T-helper 22 cell (primary cell): ENCODE data around the gene RNF157.

ENCODE experiments used
- DNase-seq: peaks from one replicate; pipeline ENCODE4 v3.0.0-alpha.2; 2020; ENCODE audit warnings: low read depth

The RNF157 gene

GRCh38 chr17:76139801-76140660, 100.3 kb downstream of the RNF157 start:
- no peak for DNase-seq

DNA sequence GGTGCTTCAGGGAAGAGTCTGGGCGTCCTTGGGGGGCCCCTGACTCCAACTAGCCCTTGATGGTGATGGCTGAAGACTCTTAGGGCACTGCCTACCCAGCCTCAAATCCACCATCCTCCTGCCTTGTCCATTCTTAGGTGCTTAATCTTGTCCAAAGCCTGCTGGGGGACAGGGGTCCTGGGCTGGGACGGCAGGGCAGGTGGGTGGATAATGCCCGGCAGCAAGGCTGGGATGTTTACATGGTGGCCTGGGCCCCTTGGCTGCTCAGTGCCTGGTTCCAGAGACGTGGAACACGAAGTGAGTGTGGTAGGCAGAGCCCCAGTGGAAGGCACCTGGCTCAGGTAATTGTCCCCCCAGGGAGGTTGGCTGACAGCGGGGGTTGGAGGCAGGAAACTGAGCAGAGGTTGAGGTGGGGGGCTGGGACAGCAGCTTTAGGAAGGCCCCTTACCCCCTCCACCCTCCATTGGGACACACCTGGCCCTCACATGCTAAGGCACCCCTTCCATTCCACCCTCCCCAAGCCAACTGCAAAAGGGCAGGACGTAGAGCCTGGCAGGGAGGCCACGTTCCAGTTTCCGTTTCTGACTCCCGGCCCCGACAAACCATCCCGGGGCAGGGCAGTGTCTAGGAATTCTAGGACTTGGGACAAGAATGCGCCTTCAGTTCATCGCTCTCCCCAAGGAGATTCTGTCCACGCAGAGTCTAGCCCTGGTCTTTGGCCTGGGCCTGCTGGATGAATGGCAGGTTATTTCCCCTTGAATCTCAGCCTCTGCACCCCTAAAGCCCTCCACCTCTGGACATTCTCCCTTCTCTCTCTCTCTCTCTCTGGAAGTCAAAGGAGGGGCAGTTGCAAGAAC, 101.2 kb downstream of the RNF157 start:
- DNase-seq: no peak

DNA sequence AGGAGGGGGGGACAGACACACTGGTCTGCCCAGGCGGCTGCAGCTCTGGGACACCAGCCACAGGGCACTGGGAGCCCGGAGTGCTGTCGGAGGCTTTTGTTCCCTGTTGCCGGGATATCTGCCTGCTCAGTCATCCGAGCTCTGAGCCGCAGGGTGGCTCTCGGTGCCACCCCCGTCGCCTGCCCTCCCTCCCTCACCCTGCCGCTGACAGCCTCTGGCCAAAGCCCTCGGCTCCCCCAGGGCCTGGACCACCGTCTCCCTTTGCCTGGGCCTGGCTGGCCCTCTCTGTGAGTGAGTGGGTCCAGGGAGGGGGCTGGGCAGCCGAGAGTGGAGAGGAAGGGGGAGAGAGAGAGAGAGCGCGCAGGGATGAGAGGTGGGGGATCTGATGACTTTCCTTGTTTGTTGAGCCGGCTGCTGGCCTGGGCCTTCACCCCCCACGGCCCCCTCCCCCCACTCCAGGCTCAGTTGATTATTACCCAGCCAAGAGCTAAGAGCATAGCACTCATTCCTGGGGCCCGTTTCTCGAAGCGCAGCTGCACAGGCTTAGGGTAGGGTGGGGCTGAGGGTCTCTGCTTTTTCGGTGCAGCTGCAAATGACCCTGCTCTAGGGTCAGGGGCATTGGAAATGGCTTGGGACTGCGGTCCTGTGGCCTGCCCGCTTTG, 101.9 kb downstream of the RNF157 start:
- DNase-seq: no peak

- DNase-seq: no peak
These were observed 102.7 kb downstream of the RNF157 start for GRCh38 chr17:76137351-76138233.

- no peak for DNase-seq
These were observed 103.3 kb downstream of the RNF157 start for GRCh38 chr17:76137001-76137350.

- no peak for DNase-seq
These were observed 103.9 kb downstream of the RNF157 start for GRCh38 chr17:76136276-76137000.

- DNase-seq: no peak
These were observed 104.5 kb downstream of the RNF157 start for GRCh38 chr17:76135810-76136188.

DNA sequence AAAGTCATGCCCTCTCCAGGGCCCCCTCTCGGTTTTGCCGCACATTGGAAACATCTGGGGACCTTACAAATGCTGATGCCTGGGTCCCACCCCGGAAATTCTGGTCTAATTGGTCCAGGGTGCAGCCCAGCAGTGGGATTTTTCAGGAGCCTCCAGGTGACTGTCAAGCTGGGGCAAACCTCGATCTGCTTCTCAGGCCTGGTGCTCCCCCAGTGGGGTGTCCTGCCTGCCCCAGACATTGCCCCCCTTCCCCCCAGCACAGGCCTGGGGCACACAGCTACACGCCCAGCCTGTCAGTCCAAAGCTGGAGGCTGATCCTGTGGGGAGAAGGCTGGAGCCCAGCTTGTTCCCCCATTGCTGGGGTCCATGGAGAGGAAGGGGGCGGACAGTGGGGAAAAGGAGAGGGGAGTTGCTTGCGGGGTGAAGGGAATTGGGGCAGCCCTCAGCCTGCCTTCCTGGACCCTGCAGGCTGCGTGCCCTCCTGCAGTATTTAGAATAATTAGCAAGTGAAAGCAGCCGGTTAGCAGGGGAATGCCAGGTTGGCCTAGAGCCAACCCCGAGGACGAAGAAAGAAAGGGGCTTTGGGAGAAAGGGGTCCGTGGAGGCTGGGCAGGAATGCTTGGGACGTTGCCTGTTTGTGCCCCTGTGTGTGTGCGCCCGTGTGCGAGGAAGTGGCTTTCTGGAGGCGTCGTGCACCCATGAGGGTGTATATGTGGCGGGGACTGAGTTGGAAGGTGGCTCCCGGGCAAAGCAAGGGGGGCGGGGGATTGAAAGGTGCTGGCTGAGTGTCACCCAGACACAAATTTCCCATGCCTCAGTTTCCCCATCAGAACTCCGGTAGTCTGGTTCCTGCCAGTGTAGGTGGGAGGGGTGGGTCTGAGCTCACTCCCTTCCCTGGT, 105.1 kb downstream of the RNF157 start:
- no peak for DNase-seq

DNA sequence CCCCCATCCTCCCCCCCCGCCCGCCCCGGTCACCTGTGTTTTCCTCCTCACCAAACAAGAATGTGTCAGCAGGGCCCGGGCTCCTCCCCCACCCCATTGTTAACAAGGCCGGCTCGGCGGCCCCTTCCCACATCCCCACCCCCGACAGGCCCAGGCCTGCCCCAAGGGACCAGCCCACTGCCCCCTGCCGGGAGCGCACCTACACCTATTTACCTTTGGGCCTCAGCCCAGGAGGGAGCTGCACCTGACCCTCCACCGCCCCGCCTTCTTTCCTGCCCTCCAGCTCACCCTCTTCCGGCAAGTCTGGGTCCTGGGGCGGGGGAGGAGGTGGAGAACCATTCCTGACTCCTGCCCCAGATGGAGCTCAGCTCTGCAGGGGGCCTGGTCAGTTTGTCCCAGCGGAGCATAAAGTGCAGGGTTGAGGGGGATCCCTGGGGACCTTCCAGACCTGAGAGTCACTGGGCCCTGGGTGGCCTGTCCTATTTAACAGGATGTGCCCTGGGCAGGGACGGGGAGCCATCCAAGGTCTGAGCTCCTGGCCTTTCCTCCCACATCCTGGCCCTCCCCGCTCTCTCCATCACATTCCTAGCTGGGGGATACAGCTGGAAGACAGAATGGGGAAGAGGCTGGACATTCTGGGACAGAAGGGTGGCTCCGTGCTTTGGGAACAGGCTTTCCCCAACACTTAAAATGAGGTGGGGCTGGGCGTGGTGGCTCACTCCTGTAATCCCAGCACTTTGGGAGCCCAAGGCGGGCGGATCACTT, 107.5 kb downstream of the RNF157 start:
- no peak for DNase-seq

DNA sequence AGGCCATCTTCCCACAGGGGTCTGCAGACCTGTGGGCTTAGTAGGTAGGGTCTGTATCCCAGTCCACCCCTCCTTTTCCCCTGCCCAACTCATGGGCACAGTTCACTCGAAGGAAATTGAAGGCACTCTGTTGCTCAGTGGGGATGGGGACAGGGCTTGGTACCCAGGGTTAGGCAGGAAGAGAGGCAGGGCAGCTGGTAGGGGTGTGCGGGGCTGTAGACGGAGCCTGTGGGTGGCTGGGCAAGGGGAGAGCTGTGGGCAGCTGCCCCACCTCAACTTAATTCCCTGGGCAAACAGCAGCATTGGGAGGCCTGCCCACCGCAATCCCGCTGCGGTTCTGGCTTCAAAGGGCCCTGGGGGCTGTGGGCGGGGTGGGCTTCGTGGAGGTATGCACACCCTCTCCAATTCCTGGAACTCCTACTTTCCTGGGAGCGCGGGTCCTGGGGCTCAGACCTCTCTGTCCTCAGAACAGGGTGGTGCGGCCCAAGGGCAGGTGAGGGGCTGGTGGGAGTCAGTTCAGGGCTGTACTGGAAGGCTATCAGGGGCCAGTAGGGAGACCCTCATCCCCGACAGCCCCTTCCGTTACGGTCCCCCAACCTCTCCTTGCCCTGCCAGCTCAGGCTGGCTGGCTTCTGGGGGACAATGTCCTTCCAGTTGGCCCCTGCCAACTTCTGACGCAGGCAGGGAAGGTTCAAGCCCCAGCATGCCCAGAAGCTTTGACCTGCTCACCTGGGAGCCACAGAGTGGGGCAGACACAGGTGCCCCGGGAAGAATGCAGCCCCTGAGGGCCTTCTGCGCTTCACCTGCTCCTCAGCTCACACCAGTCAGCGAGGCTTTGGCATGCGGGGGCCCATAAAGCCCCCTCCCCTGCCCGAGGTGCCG, 108.4 kb downstream of the RNF157 start:
- no peak for DNase-seq

- DNase-seq: no peak
These were observed 109.1 kb downstream of the RNF157 start for GRCh38 chr17:76131051-76131691.

DNA sequence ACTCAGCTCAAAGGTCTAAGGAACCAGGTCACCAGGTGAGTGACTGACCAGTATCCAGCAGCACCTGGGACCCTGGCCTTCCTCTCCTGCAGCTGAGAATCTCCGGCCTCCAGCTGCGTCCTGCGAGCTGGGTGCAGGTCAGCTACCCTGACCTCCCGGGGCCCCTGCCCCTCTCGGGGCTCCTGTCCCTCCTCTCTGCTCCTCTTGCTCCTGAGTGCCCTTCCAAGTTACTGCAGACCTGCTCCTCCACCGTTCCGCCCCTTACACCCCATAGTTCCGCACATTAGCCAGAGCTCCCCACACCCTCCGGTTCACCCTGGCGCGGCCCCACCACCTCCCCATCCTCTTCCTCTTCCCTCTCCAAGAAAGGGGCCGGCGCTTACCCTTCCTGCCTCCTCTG, 109.8 kb downstream of the RNF157 start:
- DNase-seq: no peak

DNA sequence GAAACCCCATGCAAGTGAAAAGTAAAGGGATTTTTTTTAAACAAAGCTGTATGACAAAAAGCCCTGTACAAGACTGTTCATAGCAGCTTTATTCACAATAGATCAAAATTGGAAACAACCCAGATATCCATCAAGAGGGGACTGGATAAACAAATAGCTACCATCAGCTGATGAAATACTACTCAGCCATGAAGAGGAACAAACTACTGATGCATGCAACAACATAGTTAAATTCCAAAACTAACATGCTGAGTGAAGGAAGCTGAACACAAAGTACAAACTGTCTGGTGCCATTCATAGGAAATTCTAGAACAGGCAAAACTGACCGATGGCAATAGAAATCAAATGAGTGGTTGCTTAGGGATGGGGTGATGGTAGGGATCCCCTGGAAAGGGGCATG, 114.4 kb downstream of the RNF157 start:
- DNase-seq: no peak

GRCh38 chr17:76125391-76125675, 115.0 kb downstream of the RNF157 start:
- DNase-seq: no peak

DNA sequence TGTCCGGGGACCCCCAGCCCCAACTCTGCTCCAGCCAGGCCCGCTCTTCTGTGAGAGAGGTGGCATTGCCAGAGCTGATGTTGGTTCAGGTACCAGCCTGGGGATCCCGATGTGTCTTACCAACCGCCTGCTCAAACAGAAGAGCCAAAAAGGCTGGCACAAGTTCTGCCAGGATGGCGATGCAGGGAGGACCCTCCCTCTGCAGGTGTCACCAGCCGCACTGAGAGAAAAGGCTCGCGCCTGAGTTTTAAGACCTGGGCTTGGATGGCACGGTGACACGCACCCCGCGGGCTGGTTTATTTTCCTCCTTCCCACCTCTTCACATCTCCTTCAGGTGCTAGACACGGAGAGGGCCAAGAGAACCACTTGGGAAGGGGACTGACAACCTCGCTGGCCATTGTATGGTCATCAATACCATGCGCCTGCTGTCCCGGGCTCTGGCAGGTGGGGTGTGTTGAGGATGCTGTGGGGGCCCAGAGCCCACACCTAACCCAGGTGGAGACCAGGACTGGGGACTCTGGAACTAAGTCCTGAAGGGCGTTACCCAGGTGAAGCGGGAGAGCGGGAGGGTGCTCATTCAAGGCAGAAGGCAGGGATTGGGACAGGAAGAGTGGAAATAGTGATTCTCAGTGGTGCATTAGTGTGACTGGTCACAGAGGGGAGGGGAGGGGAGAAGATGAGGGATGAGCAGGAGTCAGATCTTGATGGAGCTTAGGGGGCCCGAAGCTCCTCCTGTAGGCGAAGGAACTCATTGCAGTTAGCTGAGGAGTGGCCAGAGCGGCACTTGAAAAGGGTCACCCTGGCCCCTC, 115.5 kb downstream of the RNF157 start:
- no peak for DNase-seq

DNA sequence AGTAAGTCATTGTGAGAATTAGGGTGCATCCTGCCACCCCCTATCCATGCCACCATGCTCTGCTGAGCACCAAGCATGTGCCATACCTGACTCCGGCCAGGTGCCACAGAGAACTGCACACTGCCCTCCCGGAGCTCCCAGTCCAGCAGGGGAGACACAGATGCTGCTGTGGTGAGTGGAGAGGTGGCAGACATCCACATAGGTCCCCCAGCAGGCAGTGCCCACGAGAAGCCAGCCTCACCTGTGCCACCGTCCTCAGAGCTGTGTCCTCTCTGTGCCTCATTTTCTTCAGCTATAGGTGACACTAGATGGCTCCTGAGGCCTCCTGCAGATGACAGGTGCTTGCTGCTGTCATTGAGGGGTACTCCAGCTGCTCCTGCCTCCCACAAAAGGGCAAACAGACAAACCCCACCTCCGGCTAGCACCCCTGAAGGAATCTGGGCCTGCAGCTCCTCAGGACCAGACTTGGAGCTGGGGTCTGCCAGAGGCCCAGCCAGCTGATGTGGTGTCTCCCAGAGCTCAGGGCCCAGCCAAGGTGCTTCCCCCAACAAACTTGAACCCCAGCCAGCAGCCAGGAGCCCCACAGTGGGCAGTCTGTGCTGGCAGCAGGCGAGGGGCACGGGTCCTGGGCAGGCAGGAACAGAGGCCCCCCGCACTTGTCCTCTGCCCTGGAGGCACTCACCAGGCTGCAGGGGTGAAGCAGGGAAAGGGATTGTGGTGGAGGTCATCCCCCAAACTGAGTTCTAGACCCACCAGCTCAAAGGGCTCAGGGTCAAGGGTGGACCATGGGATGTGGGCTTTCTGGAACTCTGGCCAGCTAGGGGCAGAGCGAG, 116.3 kb downstream of the RNF157 start:
- DNase-seq: no peak
